ENCODE results near the gene ENPP1. TPM values are rescaled to one million over a fixed set of nuclear protein-coding genes. Genes with fewer than 3 reads are reported as not detected.
"Not testable (repeated sequence)": the region's sequence is repeated elsewhere in the genome, so short reads cannot be mapped to it uniquely, and the experiment has no call there.

The ENPP1 gene
- total RNA-seq, 1 experiment from 2014 or later: 5.0 TPM

DNA sequence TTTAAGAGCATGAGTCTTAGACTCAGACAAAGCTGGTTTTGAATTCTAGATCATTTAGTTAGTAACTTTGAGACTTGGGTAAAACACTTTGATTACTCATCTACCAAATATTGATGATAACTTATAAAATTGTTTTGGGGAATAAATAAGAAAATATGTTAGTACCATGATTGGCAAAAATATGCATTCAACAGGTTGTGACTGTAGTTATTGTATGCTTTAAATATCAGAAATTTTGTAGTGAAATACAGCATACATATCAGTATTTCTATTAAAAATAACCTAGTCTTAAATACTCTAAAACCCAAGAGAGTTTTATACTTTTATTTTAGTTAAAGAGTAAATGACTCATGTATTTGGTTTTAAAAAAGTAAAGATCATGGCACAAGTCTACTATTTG is 68.7 kb downstream of the ENPP1 start:
- no peak for DNase-seq (ENCODE audit: low spot score)

- no peak for DNase-seq (ENCODE audit: low spot score)
Observed at GRCh38 chr6:131877999-131878789, 70.4 kb downstream of the ENPP1 start.

DNA sequence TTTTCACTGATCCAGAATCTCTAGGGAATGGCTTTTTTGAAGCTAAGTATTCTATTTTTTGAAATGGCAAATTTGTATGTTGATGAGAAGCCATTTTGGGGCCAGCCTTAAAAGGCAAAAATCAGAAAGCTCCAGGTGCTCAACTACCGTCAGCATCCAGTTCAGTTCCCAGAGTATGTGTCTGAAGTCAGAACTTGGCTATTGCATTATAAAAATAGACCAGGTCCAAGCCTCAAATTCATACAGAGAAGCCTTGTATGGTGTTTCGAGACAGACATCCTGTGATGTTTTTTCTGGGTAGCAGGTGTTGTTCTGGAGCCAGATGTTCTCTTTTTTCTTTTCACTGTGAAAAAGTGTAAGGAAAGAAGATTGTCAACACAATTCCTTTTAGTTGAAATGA is 75.2 kb downstream of the ENPP1 start:
- no peak for DNase-seq (ENCODE audit: low spot score)

- no peak for DNase-seq (ENCODE audit: low spot score)
Observed at GRCh38 chr6:131885237-131885636, 77.4 kb downstream of the ENPP1 start.

GRCh38 chr6:131886517-131886916 is 78.7 kb downstream of the ENPP1 start:
- no peak for DNase-seq (ENCODE audit: low spot score)

GRCh38 chr6:131890091-131890490 is 82.3 kb downstream of the ENPP1 start:
- DNase-seq (ENCODE audit: low spot score): no peak

- no peak for DNase-seq (ENCODE audit: low spot score)
Observed at GRCh38 chr6:131893198-131893597, 85.4 kb downstream of the ENPP1 start.

- DNase-seq (ENCODE audit: low spot score): no peak
Observed at GRCh38 chr6:131894493-131895424, 86.9 kb downstream of the ENPP1 start.

- no peak for DNase-seq (ENCODE audit: low spot score)
Observed at GRCh38 chr6:131897050-131897435, 89.2 kb downstream of the ENPP1 start.

DNA sequence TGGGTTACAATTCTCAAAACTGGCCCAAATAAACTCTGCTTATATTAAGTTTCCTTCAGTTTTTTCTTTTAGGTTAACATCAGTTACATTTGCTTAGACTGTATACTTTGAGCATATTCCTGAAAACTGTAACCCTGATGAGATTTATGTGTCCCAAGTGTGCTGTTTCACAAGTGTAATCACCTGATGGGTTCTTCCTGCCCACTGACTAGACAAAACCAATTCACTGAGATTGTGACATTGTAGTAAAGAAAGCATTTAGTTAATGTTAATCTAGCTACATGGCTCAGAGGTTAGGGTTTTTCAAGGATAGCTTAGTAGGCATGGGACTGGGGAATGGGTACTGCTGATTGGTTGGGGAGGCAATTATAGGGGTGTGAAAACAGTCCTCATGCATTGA is 89.8 kb downstream of the ENPP1 start:
- no peak for DNase-seq (ENCODE audit: low spot score)

- DNase-seq (ENCODE audit: low spot score): no peak
Observed at GRCh38 chr6:131898718-131899117, 90.9 kb downstream of the ENPP1 start.

DNA sequence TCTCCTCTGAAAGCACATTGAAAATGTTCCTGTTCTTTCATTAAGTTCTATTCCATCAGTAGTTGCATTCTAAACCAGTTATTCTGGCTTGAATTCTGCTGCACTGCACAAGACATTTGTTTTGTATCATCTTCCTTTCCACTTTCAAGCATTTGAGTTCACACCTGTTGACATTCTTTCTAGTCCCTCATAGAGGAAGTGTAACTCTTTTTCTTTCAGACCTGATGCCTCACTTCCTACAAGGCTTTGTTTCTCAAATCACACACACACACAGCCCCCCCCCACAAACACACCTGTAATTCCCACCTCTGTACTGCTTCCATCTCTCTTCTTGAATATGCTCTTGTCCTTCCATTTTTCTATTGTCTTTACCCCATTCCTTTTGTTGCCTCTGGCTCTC is 92.4 kb downstream of the ENPP1 start:
- no peak for DNase-seq (ENCODE audit: low spot score)

DNA sequence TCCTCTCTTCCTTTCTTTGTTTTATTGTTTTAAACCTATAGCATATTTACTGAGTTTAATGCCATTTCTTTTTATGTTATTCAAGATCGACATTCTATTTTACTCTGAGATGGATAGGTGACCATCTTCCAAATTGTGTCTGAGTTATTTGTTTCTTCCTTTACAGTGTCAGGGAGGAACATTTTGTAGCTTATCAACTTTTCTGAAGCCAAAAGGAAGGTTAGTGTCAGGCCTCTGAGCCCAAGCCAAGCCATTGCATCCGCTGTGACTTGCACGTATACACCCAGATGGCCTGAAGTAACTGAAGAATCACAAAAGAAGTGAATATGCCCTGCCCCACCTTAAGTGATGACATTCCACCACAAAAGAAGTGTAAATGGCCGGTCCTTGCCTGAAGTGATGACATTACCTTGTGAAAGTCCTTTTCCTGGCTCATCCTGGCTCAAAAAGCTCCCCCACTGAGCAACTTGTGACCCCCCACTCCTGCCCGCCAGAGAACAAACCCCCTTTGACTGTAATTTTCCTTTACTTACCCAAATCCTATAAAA is 93.6 kb downstream of the ENPP1 start:
- DNase-seq (ENCODE audit: low spot score): not testable (repeated sequence)

DNA sequence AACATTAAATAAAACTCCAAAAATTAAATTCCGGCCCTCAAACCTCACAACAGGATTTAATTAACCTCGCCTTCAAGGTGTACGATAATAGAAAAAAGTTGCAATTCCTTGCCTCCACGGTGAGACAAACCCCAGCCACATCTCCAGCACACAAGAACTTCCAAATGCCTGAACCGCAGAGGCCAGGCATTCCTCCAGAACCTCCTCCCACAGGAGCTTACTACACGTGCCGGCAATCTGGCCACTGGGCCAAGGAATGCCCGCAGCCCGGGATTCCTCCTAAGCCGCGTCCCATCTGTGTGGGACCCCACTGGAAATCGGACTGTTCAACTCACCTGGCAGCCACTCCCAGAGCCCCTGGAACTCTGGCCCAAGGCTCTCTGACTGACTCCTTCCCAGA is 95.9 kb downstream of the ENPP1 start:
- not testable (repeated sequence) for DNase-seq (ENCODE audit: low spot score)

- not testable (repeated sequence) for DNase-seq (ENCODE audit: low spot score)
Observed at GRCh38 chr6:131908787-131909186, 101.0 kb downstream of the ENPP1 start.

GRCh38 chr6:131909408-131910218 is 101.8 kb downstream of the ENPP1 start:
- peak; percentile 64 for DNase-seq (ENCODE audit: low spot score)

DNA sequence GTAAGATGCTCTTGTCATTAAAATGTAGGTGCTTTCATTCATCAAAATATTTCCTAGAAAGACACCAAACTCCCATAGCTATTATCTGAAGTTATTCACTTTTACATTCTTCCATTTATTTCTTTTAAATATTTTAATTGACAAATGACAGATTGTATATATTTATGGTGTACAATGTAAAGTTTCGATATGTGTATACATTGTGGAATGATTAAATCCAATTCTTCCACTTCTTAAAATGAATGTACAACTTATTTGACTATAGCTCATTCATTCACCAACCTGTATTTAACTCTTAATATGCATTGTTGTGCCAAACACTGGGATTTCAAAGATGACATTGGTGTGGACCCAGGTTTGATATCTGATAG is 102.4 kb downstream of the ENPP1 start:
- no peak for DNase-seq (ENCODE audit: low spot score)

GRCh38 chr6:131910956-131911355 is 103.1 kb downstream of the ENPP1 start:
- no peak for DNase-seq (ENCODE audit: low spot score)

DNA sequence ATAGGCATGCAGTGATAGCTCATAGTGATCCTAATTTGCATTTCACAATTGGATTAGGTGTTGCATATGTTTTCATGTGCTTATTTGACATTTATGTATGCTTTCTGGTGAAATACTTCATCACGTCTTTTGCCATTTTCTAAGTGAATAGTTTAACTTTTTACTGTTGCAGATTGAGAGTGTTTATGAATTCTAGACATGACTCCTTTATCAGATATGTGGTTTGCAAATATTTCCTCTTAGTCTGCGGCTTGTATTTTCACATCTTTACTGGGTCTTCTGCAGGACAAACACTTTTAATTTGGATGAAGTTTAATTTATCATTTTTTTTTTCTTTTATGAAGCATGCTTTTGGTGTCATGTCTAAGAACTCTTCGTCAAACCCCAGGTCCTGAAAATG is 104.1 kb downstream of the ENPP1 start:
- no peak for DNase-seq (ENCODE audit: low spot score)

DNA sequence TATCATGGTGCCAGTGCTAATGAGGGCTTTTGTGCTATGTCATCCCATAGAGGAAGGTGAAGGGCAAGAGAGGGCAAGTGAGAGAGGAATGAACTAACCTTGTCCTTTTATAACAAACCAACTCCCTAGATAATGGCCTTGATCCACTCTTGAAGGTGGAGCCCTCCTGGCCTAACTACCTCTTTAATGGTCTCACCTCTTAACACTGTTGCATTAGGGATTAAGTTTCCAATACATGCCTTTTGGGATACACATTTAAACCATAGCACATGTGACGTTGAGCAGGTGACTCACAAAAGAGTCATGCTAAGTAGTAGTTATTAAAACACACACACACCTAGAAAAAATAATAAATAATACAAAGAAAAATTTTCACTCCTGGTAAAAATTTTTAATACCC is 106.4 kb downstream of the ENPP1 start:
- DNase-seq (ENCODE audit: low spot score): no peak

- DNase-seq (ENCODE audit: low spot score): peak; percentile 56
Observed at GRCh38 chr6:131914967-131915751, 107.3 kb downstream of the ENPP1 start.

Measured in A172 (cell line).